ENCODE results near the gene NR3C2.
"Not testable (repeated sequence)": the region's sequence is repeated elsewhere in the genome, so short reads cannot be mapped to it uniquely, and the experiment has no call there.

NR3C2 gene

GRCh38 chr4:148333265-148333664 lies 108.9 kb downstream of the NR3C2 start:
- TF ChIP-seq CTCF (IDR thresholded peaks at IDR 0.05; ENCODE audit: low read depth, low read length): no peak
- DNase-seq (ENCODE audit: low read depth in 2 of 2): no peak
- H3K4me3 ChIP-seq (replicated peaks in 1 of 2; ENCODE audit: low read depth in 2 of 2, low read length in 2 of 2): no peak overlapping the region

GRCh38 chr4:148332486-148332885 lies 109.7 kb downstream of the NR3C2 start:
- no peak for TF ChIP-seq CTCF (IDR thresholded peaks at IDR 0.05; ENCODE audit: low read depth, low read length)
- DNase-seq (ENCODE audit: low read depth in 2 of 2): no peak

DNA sequence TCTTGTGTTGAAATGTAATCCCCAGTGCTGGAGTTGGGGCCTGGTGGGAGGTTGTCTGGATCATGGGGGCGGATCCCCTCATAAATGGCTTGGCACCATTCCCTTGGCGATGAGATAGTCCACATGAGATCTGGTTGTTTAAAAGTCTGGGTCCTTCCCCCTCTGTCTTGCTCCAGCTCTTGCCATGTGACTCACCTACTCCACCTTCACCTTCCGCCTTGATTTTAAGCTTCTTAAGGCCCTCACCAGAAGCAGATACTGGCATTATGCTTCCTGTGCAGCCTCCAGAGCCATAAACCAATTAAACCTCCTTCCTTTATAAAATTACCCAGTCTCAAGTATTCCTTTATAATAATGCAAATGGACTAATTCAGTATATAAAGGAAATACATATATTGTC lies 111.5 kb downstream of the NR3C2 start:
- no peak for DNase-seq (ENCODE audit: low read depth in 2 of 2)
- no peak for TF ChIP-seq CTCF (IDR thresholded peaks at IDR 0.05; ENCODE audit: low read depth, low read length)
- H3K4me3 ChIP-seq (replicated peaks in 1 of 2; ENCODE audit: low read depth in 2 of 2, low read length in 2 of 2): no peak overlapping the region

More at GRCh38 chr4:148332486-148332885, 109.7 kb downstream of the NR3C2 start:
- no peak overlapping the region for H3K4me3 ChIP-seq (replicated peaks in 1 of 2; ENCODE audit: low read depth in 2 of 2, low read length in 2 of 2)

DNA sequence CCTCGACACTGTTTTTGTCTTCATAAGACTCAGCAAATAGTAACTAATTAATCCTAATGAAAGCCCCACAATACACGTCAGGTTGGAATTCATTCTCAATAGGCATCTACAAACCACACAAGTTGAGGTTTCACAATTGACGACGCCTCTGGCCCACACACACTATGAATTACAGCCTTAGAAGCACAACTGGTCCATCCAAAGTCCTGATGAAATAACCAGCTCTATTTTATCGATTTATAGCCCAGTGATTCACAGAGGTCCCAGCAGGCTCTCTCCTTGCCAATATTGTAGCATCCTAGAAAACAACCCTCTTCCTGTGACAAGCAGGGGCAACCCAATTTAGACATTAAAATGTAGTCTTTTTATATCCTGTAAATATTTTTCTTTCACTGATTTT lies 112.1 kb downstream of the NR3C2 start:
- no peak for TF ChIP-seq CTCF (IDR thresholded peaks at IDR 0.05; ENCODE audit: low read depth, low read length)
- no peak for DNase-seq (ENCODE audit: low read depth in 2 of 2)
- H3K4me3 ChIP-seq (replicated peaks in 1 of 2; ENCODE audit: low read depth in 2 of 2, low read length in 2 of 2): no peak overlapping the region

GRCh38 chr4:148329751-148330150 lies 112.5 kb downstream of the NR3C2 start:
- no peak for TF ChIP-seq CTCF (IDR thresholded peaks at IDR 0.05; ENCODE audit: low read depth, low read length)
- DNase-seq (ENCODE audit: low read depth in 2 of 2): no peak

GRCh38 chr4:148327683-148328082 lies 114.5 kb downstream of the NR3C2 start:
- TF ChIP-seq CTCF (IDR thresholded peaks at IDR 0.05; ENCODE audit: low read depth, low read length): no peak
- DNase-seq (ENCODE audit: low read depth in 2 of 2): no peak
- H3K4me3 ChIP-seq (replicated peaks in 1 of 2; ENCODE audit: low read depth in 2 of 2, low read length in 2 of 2): no peak overlapping the region

More at GRCh38 chr4:148329751-148330150, 112.5 kb downstream of the NR3C2 start:
- H3K4me3 ChIP-seq (replicated peaks in 1 of 2; ENCODE audit: low read depth in 2 of 2, low read length in 2 of 2): no peak overlapping the region

GRCh38 chr4:148323316-148323715 lies 118.9 kb downstream of the NR3C2 start:
- not testable (repeated sequence) for DNase-seq (ENCODE audit: low read depth in 2 of 2); H3K4me3 ChIP-seq (replicated peaks in 1 of 2; ENCODE audit: low read depth in 2 of 2, low read length in 2 of 2)
